Measurements from ENCODE around the gene SRPX. TPM values are rescaled to one million over a fixed set of nuclear protein-coding genes. Genes with fewer than 3 reads are reported as not detected.

The SRPX gene
- polyA plus RNA-seq, 1 of the 3 experiments (the other 2 are of a cell fraction), result 124 TPM

- Histone ChIP-seq H3K79me2 (ENCODE audit: insufficient read depth) (peaks cover 3% of the 10 kb centered on the region; the same call in 1 of the 2 replicates), H3K36me3 (replicated peaks in 1 of 2; ENCODE audit: control insufficient read depth in 1 of 2, insufficient read depth in 2 of 2, low read length in 1 of 2) (no peaks in the 10 kb centered on the region), H3K9ac (no peak overlapping the region), H3K27ac (ENCODE audit: low read depth in 2 of 2, low read length in 1 of 2) (no peak overlapping the region), H4K20me1 (ENCODE audit: insufficient read depth) (no peaks in the 10 kb centered on the region), H3K4me2 (no peak overlapping the region), H3K27me3 (ENCODE audit: insufficient read depth) (no peaks in the 10 kb centered on the region), H3K4me3 (ENCODE audit: low read depth in 2 of 2, low read length in 1 of 2) (no peak overlapping the region), H3K4me1 (ENCODE audit: control insufficient read depth in 1 of 2, insufficient read depth in 2 of 2, low read depth in 1 of 2, low read length in 1 of 2) (no peaks in the 10 kb centered on the region), H3K9me3 (no peaks in the 10 kb centered on the region), H3F3A (replicated peaks; ENCODE audit: insufficient read depth) (peaks cover 6% of the 10 kb centered on the region), H3K9me2 (no peaks in the 10 kb centered on the region), H2AFZ (ENCODE audit: low read depth) (no peak overlapping the region)
- DNase-seq, result no peak
- CTCF ChIA-PET, result interaction anchor here (1.2 kb wide), 1 partner anchor 30 kb away, joined by 3 read pairs; no protein-coding TSS in a partner anchor
- POLR2A ChIA-PET, result no interaction called here
- TF ChIP-seq YY1 (IDR thresholded peaks at IDR 0.05; ENCODE audit: low read depth) (no peak), RAD21 (IDR thresholded peaks at IDR 0.05; ENCODE audit: low read length) (no peak), ELF1 (IDR thresholded peaks at IDR 0.05) (no peak), NFIC (IDR thresholded peaks at IDR 0.05; ENCODE audit: borderline replicate concordance) (no peak), MXI1 (IDR thresholded peaks at IDR 0.05; ENCODE audit: low read depth, low read length) (no peak), FOXJ3 (CRISPR knock-in tag; IDR thresholded peaks at IDR 0.05) (no peak), CHD2 (IDR thresholded peaks at IDR 0.05; ENCODE audit: low read length, partially characterized antibody) (no peak), FOXM1 (IDR thresholded peaks at IDR 0.05; ENCODE audit: low read depth) (no peak), GATA2 (CRISPR knock-in tag; IDR thresholded peaks at IDR 0.05) (no peak), NRF1 (IDR thresholded peaks at IDR 0.05; ENCODE audit: low read depth, low read length) (no peak), TCF12 (IDR thresholded peaks at IDR 0.05) (no peak), RCOR1 (IDR thresholded peaks at IDR 0.05; ENCODE audit: low read length) (no peak), MEF2A (IDR thresholded peaks at IDR 0.05; ENCODE audit: borderline replicate concordance, low read depth) (no peak)
- TF ChIP-seq, protein P1, sequence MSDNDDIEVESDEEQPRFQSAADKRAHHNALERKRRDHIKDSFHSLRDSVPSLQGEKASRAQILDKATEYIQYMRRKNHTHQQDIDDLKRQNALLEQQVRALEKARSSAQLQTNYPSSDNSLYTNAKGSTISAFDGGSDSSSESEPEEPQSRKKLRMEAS (IDR thresholded peaks at IDR 0.05; ENCODE audit: low read depth), result no peak
- TF ChIP-seq, protein P2, sequence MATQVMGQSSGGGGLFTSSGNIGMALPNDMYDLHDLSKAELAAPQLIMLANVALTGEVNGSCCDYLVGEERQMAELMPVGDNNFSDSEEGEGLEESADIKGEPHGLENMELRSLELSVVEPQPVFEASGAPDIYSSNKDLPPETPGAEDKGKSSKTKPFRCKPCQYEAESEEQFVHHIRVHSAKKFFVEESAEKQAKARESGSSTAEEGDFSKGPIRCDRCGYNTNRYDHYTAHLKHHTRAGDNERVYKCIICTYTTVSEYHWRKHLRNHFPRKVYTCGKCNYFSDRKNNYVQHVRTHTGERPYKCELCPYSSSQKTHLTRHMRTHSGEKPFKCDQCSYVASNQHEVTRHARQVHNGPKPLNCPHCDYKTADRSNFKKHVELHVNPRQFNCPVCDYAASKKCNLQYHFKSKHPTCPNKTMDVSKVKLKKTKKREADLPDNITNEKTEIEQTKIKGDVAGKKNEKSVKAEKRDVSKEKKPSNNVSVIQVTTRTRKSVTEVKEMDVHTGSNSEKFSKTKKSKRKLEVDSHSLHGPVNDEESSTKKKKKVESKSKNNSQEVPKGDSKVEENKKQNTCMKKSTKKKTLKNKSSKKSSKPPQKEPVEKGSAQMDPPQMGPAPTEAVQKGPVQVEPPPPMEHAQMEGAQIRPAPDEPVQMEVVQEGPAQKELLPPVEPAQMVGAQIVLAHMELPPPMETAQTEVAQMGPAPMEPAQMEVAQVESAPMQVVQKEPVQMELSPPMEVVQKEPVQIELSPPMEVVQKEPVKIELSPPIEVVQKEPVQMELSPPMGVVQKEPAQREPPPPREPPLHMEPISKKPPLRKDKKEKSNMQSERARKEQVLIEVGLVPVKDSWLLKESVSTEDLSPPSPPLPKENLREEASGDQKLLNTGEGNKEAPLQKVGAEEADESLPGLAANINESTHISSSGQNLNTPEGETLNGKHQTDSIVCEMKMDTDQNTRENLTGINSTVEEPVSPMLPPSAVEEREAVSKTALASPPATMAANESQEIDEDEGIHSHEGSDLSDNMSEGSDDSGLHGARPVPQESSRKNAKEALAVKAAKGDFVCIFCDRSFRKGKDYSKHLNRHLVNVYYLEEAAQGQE (IDR thresholded peaks at IDR 0.05; ENCODE audit: low read depth, low read length), result no peak
- TF ChIP-seq, protein P3, sequence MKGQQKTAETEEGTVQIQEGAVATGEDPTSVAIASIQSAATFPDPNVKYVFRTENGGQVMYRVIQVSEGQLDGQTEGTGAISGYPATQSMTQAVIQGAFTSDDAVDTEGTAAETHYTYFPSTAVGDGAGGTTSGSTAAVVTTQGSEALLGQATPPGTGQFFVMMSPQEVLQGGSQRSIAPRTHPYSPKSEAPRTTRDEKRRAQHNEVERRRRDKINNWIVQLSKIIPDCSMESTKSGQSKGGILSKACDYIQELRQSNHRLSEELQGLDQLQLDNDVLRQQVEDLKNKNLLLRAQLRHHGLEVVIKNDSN (IDR thresholded peaks at IDR 0.05; ENCODE audit: borderline replicate concordance, low read depth), result no peak
- TF ChIP-seq, protein P4, sequence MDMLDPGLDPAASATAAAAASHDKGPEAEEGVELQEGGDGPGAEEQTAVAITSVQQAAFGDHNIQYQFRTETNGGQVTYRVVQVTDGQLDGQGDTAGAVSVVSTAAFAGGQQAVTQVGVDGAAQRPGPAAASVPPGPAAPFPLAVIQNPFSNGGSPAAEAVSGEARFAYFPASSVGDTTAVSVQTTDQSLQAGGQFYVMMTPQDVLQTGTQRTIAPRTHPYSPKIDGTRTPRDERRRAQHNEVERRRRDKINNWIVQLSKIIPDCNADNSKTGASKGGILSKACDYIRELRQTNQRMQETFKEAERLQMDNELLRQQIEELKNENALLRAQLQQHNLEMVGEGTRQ (IDR thresholded peaks at IDR 0.05; ENCODE audit: borderline replicate concordance, low read depth, low read length), result no peak
- WGBS (ENCODE audit: low lambda C conversion rate), result 64% methylated on average over 3 of the region's 3 CpGs
Measured at GRCh38 chrX:38205039-38205438, 15.6 kb downstream of the SRPX start.
